CMK (cell line): Measurements from ENCODE around the gene RRP1B.
"Not testable (repeated sequence)": the region's sequence is repeated elsewhere in the genome, so short reads cannot be mapped to it uniquely, and the experiment has no call there.

Experiments used
- DNase-seq: peaks from one replicate; pipeline ENCODE4 v3.0.0-alpha.2; 2010; ENCODE audit warnings: low read depth

RRP1B gene

DNA sequence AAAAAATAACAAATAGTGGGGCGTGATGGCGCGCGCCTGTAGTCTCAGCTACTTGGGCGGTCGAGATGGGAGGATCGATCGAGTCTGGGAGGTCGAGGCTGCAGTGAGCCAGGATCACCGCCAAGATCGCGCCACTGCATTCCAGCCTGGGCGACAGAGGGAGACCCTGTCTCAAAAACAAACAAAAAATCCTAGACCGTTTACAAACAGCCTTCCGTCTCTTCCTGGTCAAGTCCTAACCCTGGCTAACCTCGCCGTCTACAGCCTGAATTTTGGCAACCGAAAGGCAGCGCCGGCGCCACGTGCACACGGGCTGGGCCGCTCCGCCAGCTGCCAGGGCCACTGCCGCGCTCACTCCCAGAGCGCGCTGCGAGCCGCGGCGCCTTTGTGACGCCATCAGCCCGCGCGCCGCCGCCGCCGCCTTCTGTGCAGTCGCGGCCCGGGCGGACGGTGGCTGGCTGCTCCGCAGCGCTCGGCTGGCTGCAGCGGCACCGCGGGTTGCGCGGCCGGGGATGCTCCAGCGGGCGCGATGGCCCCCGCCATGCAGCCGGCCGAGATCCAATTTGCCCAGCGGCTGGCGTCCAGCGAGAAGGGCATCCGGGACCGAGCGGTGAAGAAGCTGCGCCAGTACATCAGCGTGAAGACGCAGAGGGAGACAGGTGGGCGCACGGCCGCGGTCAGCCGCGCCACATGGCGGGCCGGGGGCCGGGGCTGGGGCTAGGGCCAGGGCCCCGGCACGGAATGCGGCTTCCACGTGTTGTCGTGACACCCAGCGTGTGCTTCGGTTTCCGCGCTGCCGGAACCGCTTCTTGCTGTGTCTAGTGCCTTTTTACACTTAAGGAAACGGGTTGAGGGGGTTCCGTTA lies at the start of gene RRP1B, which contains the start of gene HSF2BP:
TSS of gene RRP1B (plus strand) at position 425 of the 865 bp plus-strand sequence. CDS start at position 530, 105 bp downstream.
TSS of gene HSF2BP (minus strand) at position 353 of the 865 bp plus-strand sequence. CDS start 1,392 bp downstream, outside the sequence.
- DNase-seq: peak; percentile 76

DNA sequence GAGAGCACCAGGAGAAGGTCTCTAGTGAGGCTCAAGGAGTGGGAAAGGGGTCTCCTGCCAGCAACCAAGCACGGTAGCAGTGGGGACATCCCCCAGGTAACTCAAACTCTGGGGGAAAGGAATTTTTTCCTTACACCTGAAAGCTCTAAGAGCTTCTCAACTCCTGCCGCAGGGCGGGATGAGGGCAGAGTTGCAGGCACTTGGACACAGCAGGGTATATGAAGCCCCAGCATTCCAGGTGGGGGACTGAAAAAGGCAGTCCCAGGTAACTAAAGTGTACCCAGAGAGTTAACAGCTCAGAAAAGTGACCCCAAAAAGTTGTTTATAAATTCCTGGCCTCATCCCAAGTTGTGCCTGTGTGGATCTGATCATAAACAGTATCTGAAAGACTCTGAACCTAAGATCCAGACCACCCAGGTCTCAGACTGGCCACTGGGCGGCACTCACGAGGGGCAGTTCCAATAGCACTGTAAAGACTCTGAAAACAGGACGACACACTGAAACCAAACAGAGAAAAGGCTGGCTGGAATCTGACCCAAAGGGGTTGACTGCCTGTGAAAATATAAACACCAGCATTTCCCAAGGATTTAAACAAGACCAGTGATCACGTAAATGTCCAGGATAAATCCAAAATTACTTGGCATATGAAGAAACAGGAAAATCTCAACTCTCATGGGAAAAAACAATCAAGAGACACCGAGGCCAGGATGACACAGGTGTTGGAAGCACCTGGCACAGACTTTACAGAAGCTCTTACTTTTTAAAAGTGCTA lies 47.6 kb upstream of the RRP1B start:
- DNase-seq: no peak

GRCh38 chr21:43613755-43614638 lies 45.4 kb upstream of the RRP1B start:
- DNase-seq: peak; percentile 31

DNA sequence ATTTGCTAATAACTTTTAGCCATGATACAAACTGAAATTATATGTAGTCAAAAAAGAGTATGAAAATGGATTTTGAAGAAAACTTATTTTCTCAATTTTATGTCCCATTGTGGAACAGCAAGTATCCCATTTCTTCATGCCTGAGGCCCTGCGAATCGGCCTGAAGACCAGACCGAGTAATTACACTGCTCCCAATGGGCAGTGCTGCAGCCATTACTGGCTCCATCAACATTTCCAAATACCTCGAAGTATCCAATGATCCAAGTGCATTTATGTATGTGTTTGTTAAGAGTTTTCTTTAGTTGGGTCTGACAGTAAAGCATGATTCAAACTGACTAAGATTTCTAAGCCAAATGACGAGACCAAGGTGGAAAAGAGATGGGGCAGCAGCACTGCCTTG lies 44.5 kb upstream of the RRP1B start:
- no peak for DNase-seq

- not testable (repeated sequence) for DNase-seq
Measured at GRCh38 chr21:43616861-43617260, 42.5 kb upstream of the RRP1B start.

GRCh38 chr21:43618940-43619339 lies 40.4 kb upstream of the RRP1B start:
- DNase-seq: no peak

DNA sequence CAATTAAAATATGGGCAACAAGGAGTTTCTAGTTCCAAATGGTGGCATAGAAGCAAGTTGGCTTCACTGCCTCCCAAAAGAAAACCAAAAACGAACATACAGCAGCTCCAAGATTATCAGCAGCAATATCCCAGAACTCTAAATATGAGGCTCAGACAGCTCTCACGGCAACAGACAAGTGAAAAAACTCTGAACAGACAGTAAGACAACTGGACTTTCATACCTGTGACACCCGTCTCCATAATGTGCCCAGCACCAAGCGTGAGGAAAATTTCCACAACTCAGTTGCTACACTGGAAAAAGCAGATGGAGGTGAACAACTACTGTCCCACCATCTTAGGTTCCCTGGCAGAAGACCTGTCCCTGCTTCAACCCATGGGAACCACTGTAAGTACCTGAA lies 40.0 kb upstream of the RRP1B start:
- DNase-seq: no peak

GRCh38 chr21:43619856-43620255 lies 39.5 kb upstream of the RRP1B start:
- no peak for DNase-seq

GRCh38 chr21:43622796-43623195 lies 36.6 kb upstream of the RRP1B start:
- no peak for DNase-seq

DNA sequence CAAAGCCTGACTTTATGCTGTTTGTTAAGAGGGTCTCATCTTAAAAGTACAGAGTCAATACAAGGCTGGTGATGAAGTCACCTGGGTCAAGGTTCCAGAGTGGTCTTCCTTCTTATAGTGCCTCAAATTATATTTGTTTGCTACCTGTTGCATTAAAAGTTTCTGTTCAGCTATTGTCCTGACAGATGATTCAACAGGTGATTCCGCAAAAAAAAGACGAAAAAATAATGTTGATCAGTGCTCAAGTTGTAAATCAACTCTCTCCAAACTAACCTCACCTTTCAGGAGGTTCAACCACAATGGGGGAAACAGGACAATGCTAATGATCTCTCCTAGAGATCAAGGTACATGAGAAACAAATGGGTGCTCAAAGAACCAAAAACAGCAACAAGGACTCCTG lies 35.8 kb upstream of the RRP1B start:
- DNase-seq: no peak

DNA sequence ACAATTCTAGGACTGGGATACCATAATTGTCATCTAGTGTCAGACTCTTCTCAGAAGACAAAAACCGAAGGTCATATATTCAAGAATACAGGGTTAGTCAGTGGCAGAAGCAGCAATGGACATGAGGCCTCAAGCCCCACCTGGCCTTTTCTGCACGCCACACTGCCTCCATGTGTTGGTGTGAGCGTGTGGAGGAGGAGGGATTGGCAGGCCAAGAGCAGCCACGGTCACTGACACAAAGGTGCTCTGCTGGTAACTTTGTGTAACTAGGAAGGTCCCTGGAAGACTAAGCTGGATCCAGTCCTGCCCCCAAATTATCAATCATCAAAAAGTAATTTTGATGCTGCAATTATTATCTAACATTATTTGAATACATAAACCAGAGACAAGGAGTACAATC lies 35.0 kb upstream of the RRP1B start:
- no peak for DNase-seq

DNA sequence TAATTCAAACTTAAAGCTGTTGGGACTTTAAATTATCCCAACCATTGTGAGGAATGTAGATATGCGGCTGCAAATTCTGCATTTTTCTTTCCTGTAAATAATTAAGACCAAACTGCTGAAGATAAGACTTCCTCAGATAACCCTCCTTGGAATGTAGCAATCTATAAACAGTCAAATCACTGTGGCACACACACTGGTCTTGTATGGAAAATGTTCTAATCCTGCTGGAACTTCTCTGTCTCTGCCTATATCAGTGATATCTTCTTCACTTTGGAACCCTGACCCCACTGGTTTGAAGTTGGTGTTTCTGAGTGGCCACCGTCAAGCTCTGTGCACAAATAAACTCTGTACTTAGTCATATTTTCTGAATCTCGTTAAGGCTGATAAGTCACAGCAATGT lies 33.0 kb upstream of the RRP1B start:
- DNase-seq: no peak

DNA sequence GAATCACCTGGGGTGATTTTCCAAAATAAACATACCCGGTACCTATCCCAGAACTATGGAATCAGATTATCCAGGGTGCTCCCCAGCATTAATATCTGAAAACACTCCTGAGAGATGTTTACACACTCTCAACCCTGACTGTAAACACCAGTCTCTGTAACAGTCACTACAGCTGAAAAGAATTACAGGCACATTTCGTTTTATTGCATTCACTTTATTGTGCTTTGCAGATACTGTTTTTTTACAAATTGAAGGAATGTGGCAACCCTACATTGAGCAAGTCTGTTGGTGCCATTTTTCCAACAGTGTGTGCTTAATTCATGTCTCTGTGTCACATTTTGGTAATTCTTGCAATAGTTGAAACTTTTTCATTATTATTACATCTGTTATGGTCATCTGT lies 31.8 kb upstream of the RRP1B start:
- DNase-seq: no peak

- no peak for DNase-seq
Measured at GRCh38 chr21:43631411-43632107, 27.8 kb upstream of the RRP1B start.

DNA sequence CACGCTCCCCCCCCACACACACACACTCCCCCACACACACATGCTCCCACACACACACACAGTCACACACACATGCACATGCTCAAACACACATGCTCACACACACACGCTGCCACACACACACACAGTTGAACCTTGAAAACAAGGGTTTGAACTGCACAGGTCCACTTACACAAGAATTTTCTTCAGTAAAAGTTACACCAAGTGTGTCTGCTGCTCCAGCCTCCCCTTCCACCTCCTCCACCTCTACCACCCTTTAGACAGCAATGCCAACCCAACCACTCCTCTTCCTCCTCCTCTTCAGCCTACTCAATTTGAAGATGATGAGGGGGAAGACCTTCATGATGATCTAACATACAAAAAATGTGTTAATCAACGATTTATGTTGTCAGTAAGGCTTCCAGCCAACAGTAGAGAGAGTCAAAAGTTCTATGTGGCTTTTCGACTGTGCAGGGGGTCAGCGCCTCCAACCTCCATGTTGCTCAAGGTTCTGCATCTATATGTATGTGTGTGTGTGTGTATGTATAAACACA lies 26.9 kb upstream of the RRP1B start:
- DNase-seq: no peak

DNA sequence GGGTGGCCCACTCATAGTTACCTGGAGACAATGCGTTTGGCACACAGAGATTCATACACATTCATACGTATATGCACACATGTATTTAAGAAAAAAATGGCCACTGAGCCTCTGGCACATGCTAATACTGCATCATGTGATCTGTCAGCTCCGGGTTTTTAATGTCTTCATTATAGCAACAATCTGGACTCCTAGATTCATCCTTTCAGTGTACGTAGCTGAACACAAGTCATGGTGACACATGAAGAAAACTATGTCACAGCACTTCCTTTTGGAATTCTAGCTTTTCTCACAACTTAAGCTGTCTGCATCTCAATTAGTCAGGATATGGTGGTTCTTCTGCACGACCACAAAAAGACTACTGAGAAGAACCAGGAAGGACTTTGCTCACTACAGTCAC lies 24.7 kb upstream of the RRP1B start:
- no peak for DNase-seq

GRCh38 chr21:43635436-43635835 lies 23.9 kb upstream of the RRP1B start:
- no peak for DNase-seq

DNA sequence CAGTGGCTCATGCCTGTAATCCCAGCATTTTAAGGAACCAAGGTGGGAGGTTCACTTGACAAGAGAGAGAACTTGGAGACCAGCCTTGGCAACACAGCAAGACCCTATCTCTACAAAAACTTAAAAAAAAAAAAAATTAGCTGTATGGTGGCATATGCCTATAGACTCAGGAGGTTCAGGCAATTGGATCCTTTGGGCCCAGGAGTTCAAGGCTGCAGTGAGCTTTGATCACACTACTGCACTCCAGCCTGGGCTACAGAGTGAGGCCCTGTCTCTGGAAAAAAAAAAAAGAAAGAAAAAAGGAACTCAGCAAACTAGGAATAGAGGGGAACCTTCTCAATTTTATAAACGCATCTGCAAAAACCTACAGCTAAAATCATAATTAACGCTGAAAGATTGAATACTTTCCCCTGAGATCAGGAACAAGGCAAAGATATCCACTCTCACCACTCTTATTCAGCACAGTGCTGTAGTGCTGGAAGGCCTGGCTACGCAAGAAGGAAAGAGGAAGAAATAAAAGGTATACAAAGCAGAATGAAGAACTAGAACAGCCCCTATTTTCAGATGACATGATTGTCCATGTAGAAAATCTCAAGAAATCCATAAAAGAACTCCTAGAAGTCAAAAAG lies 21.7 kb upstream of the RRP1B start:
- no peak for DNase-seq

DNA sequence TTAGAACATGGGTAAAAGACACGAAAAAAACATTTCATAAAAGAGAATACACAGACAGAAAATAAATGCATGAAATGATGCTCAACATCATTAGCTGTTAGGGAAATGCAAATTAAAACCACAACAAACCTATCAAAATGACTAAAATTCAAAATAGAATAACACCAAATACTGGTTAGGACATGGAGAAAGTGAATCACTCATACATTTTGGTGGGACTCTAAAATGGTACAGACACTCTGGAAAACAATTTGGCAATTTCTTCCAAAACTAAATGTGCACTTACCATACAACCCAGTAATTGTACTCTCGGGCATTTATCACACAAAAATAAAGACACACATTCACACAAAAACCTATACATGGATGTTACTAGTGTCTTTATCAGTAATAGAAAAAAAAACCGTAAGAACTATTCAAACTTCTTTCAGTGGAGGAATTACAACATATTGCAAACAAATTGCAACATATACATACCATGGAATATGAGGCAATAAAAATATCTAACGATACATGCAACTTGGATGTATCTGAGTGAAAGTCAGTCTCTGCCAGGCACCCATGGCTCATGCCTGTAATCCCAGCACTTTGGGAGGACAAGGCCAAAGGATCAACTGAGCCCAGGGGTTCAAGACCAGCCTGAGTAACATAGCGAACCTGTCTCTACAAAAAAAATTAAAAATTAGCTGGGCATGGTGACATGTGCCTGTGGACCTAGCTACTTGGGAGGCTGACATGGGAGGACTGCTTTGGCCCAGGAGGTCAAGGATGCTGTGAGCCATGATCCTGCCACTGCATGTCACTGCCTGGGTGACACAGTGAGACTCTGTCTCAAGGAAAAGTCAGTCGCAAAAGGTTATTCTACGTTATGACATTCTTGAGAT lies 19.6 kb upstream of the RRP1B start:
- no peak for DNase-seq

DNA sequence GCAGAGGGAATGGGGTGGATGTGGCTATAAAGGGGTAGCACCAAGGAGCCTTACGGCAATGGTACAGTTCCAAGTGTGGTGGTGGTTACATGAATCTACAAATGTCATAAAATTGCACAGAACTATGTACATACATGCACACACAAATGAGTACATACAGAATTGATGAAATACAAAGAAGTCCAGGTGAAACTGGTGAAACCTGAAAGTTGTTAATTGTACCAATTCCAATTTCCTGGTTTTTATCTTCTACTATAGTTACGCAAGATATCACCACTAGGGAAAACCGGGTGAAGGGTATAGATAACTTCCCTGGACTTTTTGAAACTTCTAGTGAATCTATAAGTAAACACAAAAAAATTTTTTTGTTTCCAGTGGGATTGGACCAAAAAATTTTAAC lies 19.0 kb upstream of the RRP1B start:
- no peak for DNase-seq
